OCI-LY3 (cell line): ENCODE measurements around the gene CSAG3.

Experiments
- EZH2phosphoT487 ChIP-seq: fragments of 200-600 bp; shearing (Covaris generic); IDR thresholded peaks from 2 replicates; pipeline ENCODE4 v1.6.1; 2018; ENCODE audit warnings: antibody characterized with exemption, mixed run types, low read depth
- TF ChIP-seq, protein P1 (sequence below): fragments of 200-600, 300-600 bp; sonication (generic); IDR thresholded peaks from 2 replicates; pipeline ENCODE4 v1.5.1; 2014; ENCODE audit warnings: antibody characterized with exemption, low read length, low read depth

DNA sequence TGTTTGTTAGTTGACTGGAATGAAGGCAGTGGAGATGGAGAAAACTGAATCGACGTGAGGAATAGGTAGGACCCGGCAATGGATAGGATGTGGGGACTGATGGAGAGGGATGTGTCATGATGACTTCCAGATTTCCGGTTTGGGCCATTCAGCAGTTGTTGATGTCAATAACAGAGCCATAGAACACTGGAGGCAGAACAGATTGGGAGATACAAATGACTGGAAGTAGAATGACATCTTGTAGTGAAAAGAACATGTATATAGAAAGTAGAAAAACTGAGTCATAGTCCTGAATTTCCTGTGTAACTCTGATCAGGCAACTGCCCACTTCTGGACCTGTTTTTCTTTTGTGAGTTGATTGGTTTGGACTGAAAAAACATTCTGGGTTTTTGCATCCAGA is 47.0 kb downstream of the CSAG3 start:
- TF ChIP-seq, protein P1, sequence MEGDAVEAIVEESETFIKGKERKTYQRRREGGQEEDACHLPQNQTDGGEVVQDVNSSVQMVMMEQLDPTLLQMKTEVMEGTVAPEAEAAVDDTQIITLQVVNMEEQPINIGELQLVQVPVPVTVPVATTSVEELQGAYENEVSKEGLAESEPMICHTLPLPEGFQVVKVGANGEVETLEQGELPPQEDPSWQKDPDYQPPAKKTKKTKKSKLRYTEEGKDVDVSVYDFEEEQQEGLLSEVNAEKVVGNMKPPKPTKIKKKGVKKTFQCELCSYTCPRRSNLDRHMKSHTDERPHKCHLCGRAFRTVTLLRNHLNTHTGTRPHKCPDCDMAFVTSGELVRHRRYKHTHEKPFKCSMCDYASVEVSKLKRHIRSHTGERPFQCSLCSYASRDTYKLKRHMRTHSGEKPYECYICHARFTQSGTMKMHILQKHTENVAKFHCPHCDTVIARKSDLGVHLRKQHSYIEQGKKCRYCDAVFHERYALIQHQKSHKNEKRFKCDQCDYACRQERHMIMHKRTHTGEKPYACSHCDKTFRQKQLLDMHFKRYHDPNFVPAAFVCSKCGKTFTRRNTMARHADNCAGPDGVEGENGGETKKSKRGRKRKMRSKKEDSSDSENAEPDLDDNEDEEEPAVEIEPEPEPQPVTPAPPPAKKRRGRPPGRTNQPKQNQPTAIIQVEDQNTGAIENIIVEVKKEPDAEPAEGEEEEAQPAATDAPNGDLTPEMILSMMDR: no peak
- no peak for TF ChIP-seq EZH2phosphoT487
